Endothelial cell of umbilical vein (primary cell): ENCODE results near the gene ULK1. TPM values are rescaled to one million over a fixed set of nuclear protein-coding genes. Genes with fewer than 3 reads are reported as not detected.
A peak's percentile ranks its signal among the peaks of the same experiment; 100 is the strongest.

Experiments
- BruUV-seq: library from RNA; stranded (reverse); fragments of 400-500 nt; replicated peaks from 2 replicates; lab custom pipeline; 2021; lab: Mats Ljungman, UMichigan
- CTCF ChIA-PET: fragments of 300-600, 350-600 bp; sonication (Branson Sonifier 250); formaldehyde crosslinking; loops from one replicate; lab custom pipeline; 2021; ENCODE audit warnings: antibody characterized with exemption, inconsistent platforms; lab: Charles Lee
- POLR2A ChIA-PET: fragments of 300-600, 350-600 bp; sonication (Branson Sonifier 250); formaldehyde crosslinking; loops from one replicate; lab custom pipeline; 2021; ENCODE audit warnings: antibody characterized with exemption, inconsistent platforms; lab: Charles Lee
- DNase-seq: peaks from one replicate; pipeline ENCODE4 v3.0.0-alpha.2; 2011; ENCODE audit warnings: low read depth, low spot score
- FAIRE-seq: peaks from 2 replicates; lab custom pipeline; 2011; peaks lifted over from hg19 to GRCh38; lab: Jason Lieb, UNC
- H2AFZ ChIP-seq: 2 replicates; pipeline ENCODE4 v1.6.0; 2012; ENCODE audit warnings: low read depth, low read length, control low read depth, inconsistent platforms
- H3K27ac ChIP-seq: 2 replicates; pipeline ENCODE4 v1.5.1; 2011; ENCODE audit warnings: low read depth, mild to moderate bottlenecking, control low read depth, low read length, moderate library complexity; ENCODE audit not compliant: insufficient read depth
- H3K27me3 ChIP-seq, 2 experiments: 2 replicates each; pipeline versions ENCODE4 v1.6.0 to v1.6.1; 2011; ENCODE audit warnings: low read length in 2 of 2, mixed read lengths in 1 of 2; ENCODE audit not compliant: control insufficient read depth in 2 of 2, insufficient read depth in 2 of 2
- H3K36me3 ChIP-seq, 2 experiments: 2 replicates in 1 of 2; 3 replicates in 1 of 2; pipeline ENCODE4 v1.5.1; 2011; ENCODE audit warnings: low read length in 2 of 2, mild to moderate bottlenecking in 1 of 2, moderate library complexity in 1 of 2; ENCODE audit not compliant: control insufficient read depth in 2 of 2, insufficient read depth in 2 of 2; ENCODE audit errors: extremely low read depth in 1 of 2
- H3K4me1 ChIP-seq: 3 replicates; pipeline ENCODE4 v1.5.1; 2011; ENCODE audit warnings: mild to moderate bottlenecking, low read length; ENCODE audit not compliant: control insufficient read depth, insufficient read depth; ENCODE audit errors: extremely low read depth
- H3K4me2 ChIP-seq: 2 replicates; pipeline ENCODE4 v1.6.1; 2011; ENCODE audit warnings: low read length, control low read depth, mixed read lengths; ENCODE audit not compliant: insufficient read depth
- H3K4me3 ChIP-seq, 3 experiments: fragments of 200-600 bp in 1 of 3; sonication (generic), shearing (Covaris generic) in 1 of 3; replicated peaks in 1 of 3; 2 replicates each; pipeline ENCODE4 v1.5.1; 2011 to 2016; ENCODE audit warnings: control low read depth in 3 of 3, low read length in 3 of 3, mild to moderate bottlenecking in 2 of 3, inconsistent platforms in 1 of 3, low read depth in 1 of 3, moderate library complexity in 1 of 3; ENCODE audit not compliant: insufficient read depth in 1 of 3
- H3K79me2 ChIP-seq: 2 replicates; pipeline ENCODE4 v1.6.0; 2012; ENCODE audit warnings: low read length, inconsistent platforms; ENCODE audit not compliant: control insufficient read depth, insufficient read depth
- H3K9ac ChIP-seq: replicated peaks from 2 replicates; pipeline ENCODE3; 2011; ENCODE audit warnings: low read length, control low read depth; ENCODE audit not compliant: insufficient read depth; ENCODE audit errors: extremely low read depth
- H3K9me1 ChIP-seq: replicated peaks from 3 replicates; pipeline ENCODE4 v1.6.0; 2011; ENCODE audit warnings: mild to moderate bottlenecking, low read length; ENCODE audit not compliant: control insufficient read depth, insufficient read depth; ENCODE audit errors: extremely low read depth
- H3K9me3 ChIP-seq: replicated peaks from 2 replicates; pipeline ENCODE4 v1.5.1; 2012; ENCODE audit warnings: low read length, inconsistent platforms; ENCODE audit not compliant: control insufficient read depth, insufficient read depth
- H4K20me1 ChIP-seq: replicated peaks from 2 replicates; pipeline ENCODE3; 2011; ENCODE audit warnings: mild to moderate bottlenecking, low read length; ENCODE audit not compliant: control insufficient read depth, insufficient read depth; ENCODE audit errors: extremely low read depth
- EZH2 ChIP-seq: IDR thresholded peaks from 2 replicates; pipeline ENCODE4 v1.6.1; 2012; ENCODE audit warnings: borderline replicate concordance, low read depth, mild to moderate bottlenecking, moderate library complexity, low read length, inconsistent platforms; ENCODE audit not compliant: severe bottlenecking
- FOS ChIP-seq: IDR thresholded peaks from 2 replicates; pipeline ENCODE4 v1.6.1; 2011; ENCODE audit warnings: mild to moderate bottlenecking, low read length, moderate library complexity, borderline replicate concordance; ENCODE audit not compliant: insufficient read depth
- GATA2 ChIP-seq: IDR thresholded peaks from 2 replicates; pipeline ENCODE4 v1.7.0; 2011; ENCODE audit warnings: low read depth, mild to moderate bottlenecking, moderate library complexity, mixed read lengths, low read length; ENCODE audit not compliant: insufficient read length, insufficient read depth
- JUN ChIP-seq: IDR thresholded peaks from 2 replicates; pipeline ENCODE4 v1.6.1; 2011; ENCODE audit warnings: borderline replicate concordance, low read depth; ENCODE audit not compliant: insufficient read length, insufficient read depth
- MYC ChIP-seq: IDR thresholded peaks from one replicate; pipeline ENCODE4 v1.6.1; 2011; ENCODE audit warnings: mild to moderate bottlenecking, low read depth, low read length
- POLR2A ChIP-seq: IDR thresholded peaks from 2 replicates; pipeline ENCODE4 v1.6.1; 2012; ENCODE audit warnings: low read depth, mild to moderate bottlenecking, control low read depth, low read length
- POLR2AphosphoS5 ChIP-seq: IDR thresholded peaks from 2 replicates; pipeline ENCODE4 v1.6.1; 2012; ENCODE audit warnings: low read depth, mild to moderate bottlenecking, control low read depth, low read length, moderate library complexity; ENCODE audit not compliant: insufficient read depth
- dilution Hi-C: fragments of 300-500 bp; cut with MboI; formaldehyde crosslinking; loops from one replicate; pipeline ENCODE4 v1.15.0; 2019; ENCODE audit warnings: low sequenced_read_pairs; ENCODE audit not compliant: extremely low pct_ligation_motif_present
- intact Hi-C: fragments of 100-400 bp; cut with micrococcal nuclease; formaldehyde crosslinking; loops from one replicate; pipeline ENCODE4 v1.10.0; 2022
- polyA plus RNA-seq, 4 experiments: library from polyadenylated mRNA; depleted of rRNA in 3 of 4; stranded (reverse) in 3 of 4; unstranded in 1 of 4; fragments of >200 nt; gene quantifications; 2 replicates each; pipeline versions ENCODE4 v1.2.1 to v1.2.3, GENCODE V29; 2011 to 2012; ENCODE audit warnings: missing spikeins in 1 of 4
- total RNA-seq: library from RNA; stranded (reverse); gene quantifications from 2 replicates; pipeline ENCODE4 v1.2.3, GENCODE V29; 2021
- TF ChIP-seq, protein P1 (sequence below), 2 donors: IDR thresholded peaks; 1 replicate in 1 of 2; 2 replicates in 1 of 2; pipeline ENCODE4 v1.5.1; 2011; ENCODE audit warnings: low read length in 2 of 2, mild to moderate bottlenecking in 2 of 2, moderate library complexity in 2 of 2, control low read depth in 1 of 2, inconsistent platforms in 1 of 2, low read depth in 1 of 2; ENCODE audit not compliant: insufficient read depth in 1 of 2; ENCODE audit errors: extremely low read depth in 1 of 2
- TF ChIP-seq, protein P2 (sequence below): IDR thresholded peaks from 2 replicates; pipeline ENCODE4 v1.6.1; 2011; ENCODE audit not compliant: insufficient read depth, insufficient read length

Gene ULK1
- total and polyA plus RNA-seq, 2 donors (not counting 3 experiments of a cell fraction or from before 2014, with no cell fraction given): 14.4 to 38.2 TPM

DNA sequence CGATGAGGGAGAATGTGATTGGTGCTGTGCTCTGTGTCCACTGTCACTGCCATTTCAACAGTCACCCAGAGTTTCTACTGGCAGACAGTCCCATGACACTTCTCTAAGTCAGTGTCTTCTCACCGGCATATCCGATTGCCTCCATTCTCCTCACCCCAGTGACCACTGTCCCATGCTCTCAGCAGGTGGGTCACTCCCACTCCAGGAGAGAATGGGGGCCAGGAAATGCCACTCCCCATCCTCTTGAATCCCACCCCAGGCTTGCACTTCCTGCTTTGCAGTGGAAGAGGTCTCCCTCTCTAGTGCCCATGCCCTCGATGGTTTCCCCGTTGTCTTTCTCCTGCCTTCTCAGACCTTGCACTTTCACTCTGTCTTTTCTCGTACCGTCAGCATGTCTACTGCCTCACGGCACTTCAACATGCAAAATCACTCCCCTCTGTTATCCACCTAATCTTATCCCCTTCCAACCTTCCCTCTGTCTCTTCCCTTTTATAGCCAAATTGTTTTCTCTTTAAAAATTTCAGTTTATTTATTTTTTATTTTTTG is 53.1 kb downstream of the ULK1 start:
- DNase-seq: no peak
- Histone ChIP-seq H3K9ac (no peak overlapping the region), H3K4me2 (no peak overlapping the region), H4K20me1 (no peaks in the 10 kb centered on the region), H3K27me3 (no peaks in the 10 kb centered on the region), H3K79me2 (peaks cover 22% of the 10 kb centered on the region), H2AFZ (peak overlapping the region; percentile 36), H3K9me1 (no peaks in the 10 kb centered on the region), H3K36me3 (peaks cover 0 to 13% of the 10 kb centered on the region in 2 experiments), H3K9me3 (no peaks in the 10 kb centered on the region), H3K27ac (no peak overlapping the region), H3K4me1 (peaks cover 5% of the 10 kb centered on the region), H3K4me3 (no peak overlapping the region)
- no TSS peak for BruUV-seq
- TF ChIP-seq, protein P1, sequence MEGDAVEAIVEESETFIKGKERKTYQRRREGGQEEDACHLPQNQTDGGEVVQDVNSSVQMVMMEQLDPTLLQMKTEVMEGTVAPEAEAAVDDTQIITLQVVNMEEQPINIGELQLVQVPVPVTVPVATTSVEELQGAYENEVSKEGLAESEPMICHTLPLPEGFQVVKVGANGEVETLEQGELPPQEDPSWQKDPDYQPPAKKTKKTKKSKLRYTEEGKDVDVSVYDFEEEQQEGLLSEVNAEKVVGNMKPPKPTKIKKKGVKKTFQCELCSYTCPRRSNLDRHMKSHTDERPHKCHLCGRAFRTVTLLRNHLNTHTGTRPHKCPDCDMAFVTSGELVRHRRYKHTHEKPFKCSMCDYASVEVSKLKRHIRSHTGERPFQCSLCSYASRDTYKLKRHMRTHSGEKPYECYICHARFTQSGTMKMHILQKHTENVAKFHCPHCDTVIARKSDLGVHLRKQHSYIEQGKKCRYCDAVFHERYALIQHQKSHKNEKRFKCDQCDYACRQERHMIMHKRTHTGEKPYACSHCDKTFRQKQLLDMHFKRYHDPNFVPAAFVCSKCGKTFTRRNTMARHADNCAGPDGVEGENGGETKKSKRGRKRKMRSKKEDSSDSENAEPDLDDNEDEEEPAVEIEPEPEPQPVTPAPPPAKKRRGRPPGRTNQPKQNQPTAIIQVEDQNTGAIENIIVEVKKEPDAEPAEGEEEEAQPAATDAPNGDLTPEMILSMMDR (IDR thresholded peaks at IDR 0.05; ENCODE audit: extremely low read depth in 1 of 2, insufficient read depth in 1 of 2, low read depth in 1 of 2, low read length in 2 of 2): no peak
- TF ChIP-seq POLR2AphosphoS5: no peak
- no peak for TF ChIP-seq FOS
- TF ChIP-seq MYC: no peak
- no peak for TF ChIP-seq GATA2
- TF ChIP-seq EZH2: no peak
- TF ChIP-seq, protein P2, sequence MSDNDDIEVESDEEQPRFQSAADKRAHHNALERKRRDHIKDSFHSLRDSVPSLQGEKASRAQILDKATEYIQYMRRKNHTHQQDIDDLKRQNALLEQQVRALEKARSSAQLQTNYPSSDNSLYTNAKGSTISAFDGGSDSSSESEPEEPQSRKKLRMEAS: no peak
- no peak for TF ChIP-seq JUN
- TF ChIP-seq POLR2A: no peak
- dilution Hi-C loops (no loop called here), intact Hi-C loops (loop anchor here (2.0 to 5.0 kb wide), 3 partner anchors 117 to 1075 kb away; partner anchors contain the start of genes RAN and SFSWAP)
- no peak for FAIRE-seq
- ChIA-PET POLR2A (no interaction called here), CTCF (no interaction called here)
